Measurements from ENCODE around the gene USP49. TPM values are rescaled to one million over a fixed set of nuclear protein-coding genes. Genes with fewer than 3 reads are reported as not detected.

USP49 gene
- total RNA-seq, 1 donor from 2014 or later: 2.7 TPM

DNA sequence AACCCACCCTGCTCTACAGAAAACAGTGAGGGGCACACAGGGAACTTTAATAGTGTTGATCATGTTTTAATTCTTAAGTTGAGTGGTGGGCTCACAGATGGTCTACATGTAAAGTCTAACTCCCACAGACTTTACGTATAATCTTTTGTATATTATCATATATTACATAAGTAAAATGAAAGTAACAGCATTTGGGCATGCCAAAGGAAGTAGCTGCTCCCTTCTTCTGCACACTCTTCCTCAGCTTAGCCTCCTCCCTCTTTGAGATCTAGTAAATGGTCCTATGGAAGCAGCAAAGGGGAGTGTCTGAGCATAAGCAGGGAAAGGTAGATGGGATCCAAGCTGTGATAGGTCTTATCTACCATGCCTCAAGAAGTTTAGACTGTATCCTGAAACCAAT is 14.6 kb upstream of the USP49 start:
- no peak for DNase-seq (ENCODE audit: low read depth)
- no peak overlapping the region for H3K4me3 ChIP-seq (ENCODE audit: low read depth, low read length)
- TF ChIP-seq, protein P1, sequence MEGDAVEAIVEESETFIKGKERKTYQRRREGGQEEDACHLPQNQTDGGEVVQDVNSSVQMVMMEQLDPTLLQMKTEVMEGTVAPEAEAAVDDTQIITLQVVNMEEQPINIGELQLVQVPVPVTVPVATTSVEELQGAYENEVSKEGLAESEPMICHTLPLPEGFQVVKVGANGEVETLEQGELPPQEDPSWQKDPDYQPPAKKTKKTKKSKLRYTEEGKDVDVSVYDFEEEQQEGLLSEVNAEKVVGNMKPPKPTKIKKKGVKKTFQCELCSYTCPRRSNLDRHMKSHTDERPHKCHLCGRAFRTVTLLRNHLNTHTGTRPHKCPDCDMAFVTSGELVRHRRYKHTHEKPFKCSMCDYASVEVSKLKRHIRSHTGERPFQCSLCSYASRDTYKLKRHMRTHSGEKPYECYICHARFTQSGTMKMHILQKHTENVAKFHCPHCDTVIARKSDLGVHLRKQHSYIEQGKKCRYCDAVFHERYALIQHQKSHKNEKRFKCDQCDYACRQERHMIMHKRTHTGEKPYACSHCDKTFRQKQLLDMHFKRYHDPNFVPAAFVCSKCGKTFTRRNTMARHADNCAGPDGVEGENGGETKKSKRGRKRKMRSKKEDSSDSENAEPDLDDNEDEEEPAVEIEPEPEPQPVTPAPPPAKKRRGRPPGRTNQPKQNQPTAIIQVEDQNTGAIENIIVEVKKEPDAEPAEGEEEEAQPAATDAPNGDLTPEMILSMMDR (conservative IDR thresholded peaks at IDR 0.05; ENCODE audit: low read depth, low read length): no peak

DNA sequence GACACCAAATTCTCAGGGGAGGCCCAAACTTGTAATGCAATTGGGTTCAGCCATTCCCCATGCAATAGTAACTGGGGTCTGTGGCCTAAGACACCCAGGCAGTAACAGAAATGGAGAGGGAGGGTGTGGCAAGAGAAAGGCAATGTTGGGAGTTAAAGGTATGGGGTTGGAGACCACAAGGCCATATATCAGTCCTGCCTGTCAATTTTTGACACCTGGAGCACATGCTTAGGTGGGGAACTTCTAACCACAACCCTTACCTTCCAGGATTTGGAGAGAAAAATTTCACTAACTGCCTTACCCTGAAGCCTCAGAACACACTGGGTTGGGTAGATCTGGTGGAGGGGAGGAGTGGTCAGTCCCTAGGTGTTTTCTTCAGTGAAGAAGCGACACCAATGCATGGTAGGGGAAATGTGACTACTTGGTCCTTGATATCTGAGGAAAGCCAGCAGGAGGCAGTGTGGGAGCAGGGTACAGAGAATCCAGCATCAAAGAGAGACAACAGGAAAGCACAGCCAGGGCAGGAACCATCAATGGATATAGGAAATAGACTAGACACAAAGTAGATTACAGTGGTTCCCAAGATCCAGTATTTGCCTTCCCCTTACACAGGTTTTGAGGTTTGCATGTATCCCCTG is 6.8 kb upstream of the USP49 start:
- TF ChIP-seq, protein P1 (conservative IDR thresholded peaks at IDR 0.05; ENCODE audit: low read depth, low read length): peak; percentile 70
- H3K4me3 ChIP-seq (ENCODE audit: low read depth, low read length): no peak overlapping the region
- no peak for DNase-seq (ENCODE audit: low read depth)

DNA sequence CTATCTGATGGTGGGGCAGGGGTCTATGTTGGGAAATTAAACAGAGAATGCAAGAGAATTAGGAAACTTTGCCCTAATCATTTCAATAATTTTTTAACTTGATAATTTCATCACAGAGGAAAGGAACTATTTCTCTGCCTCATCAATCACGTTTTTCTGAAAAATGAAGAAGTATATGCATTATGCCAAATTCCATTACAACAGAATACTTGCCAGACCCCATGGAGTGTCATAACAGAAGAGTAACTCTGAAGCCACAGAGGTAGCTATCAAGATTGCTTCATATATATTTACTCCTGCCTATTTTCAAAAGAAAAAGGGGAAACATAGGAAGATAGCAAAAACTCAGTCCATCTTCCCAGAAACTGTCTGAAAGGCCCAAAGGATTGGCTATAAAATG is 5.7 kb upstream of the USP49 start:
- TF ChIP-seq, protein P1 (conservative IDR thresholded peaks at IDR 0.05; ENCODE audit: low read depth, low read length): no peak
- no peak for DNase-seq (ENCODE audit: low read depth)
- H3K4me3 ChIP-seq (ENCODE audit: low read depth, low read length): no peak overlapping the region

DNA sequence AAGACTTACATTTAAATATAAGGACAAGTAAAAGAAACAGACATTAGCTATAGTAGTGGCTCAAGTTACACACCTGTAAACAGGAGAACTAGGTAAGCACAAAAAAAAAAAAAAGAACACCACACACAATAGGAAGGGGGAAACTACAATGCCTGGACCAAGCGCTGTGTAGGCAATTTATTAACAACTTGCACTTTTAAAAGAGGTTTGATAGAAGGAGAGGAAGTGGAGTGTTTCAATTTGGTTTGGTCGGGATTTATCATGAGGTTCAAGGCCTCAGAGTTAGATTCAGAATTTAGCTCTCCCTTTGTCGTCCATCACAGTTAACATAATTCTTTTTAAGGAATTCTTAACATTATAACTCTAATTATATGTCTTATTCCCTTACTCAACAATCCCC is 1.1 kb upstream of the USP49 start:
- H3K4me3 ChIP-seq (ENCODE audit: low read depth, low read length): peak overlapping the region; percentile 77
- DNase-seq (ENCODE audit: low read depth): no peak
- TF ChIP-seq, protein P1 (conservative IDR thresholded peaks at IDR 0.05; ENCODE audit: low read depth, low read length): no peak

DNA sequence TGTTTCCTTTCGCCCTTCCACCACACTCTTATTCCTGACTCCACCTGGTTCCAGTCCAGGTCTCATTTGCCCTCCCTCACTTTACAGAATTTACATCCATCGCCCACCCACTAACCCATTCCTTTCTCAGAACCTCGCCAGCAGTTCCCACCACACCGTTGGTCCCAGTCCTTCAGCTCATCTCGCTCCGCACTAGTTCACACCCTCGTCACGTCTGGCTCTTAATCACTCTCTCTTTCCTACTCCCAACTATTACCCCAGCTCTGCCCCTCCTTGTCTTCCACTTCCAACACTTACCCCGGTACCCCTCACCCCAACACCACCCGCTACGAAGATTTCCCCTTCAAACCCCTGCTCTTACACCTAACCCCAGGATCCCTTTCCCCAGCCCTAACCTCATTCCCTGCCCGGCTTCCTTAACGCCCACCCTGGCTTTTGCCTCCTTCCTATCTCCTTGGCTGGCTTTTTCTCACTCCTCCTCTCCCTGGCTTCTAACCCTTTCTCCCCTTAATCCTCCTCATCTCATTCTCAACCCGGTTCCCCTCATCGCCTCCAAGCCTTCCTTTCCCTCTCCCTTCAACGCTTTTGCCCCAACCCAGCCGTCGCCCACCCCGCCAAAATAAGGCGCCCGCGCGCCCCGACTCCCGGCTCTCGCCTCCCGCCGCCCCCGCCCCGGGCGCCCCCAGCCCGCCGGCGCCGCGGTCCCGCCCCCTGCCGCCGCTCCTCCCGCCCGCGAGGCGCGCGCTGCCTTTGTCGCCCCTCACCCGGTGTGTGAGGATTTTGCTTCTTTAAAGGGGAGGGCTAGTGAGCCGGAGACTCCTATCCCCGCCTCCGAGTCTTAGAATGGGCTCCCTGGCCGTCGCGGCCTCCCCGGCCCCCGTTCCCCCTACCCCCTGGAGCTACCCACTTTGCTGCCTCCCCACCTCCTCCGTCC is 542 bp downstream of the USP49 start:
- H3K4me3 ChIP-seq (ENCODE audit: low read depth, low read length): peak overlapping the region; percentile 77
- TF ChIP-seq, protein P1 (conservative IDR thresholded peaks at IDR 0.05; ENCODE audit: low read depth, low read length): no peak

DNA sequence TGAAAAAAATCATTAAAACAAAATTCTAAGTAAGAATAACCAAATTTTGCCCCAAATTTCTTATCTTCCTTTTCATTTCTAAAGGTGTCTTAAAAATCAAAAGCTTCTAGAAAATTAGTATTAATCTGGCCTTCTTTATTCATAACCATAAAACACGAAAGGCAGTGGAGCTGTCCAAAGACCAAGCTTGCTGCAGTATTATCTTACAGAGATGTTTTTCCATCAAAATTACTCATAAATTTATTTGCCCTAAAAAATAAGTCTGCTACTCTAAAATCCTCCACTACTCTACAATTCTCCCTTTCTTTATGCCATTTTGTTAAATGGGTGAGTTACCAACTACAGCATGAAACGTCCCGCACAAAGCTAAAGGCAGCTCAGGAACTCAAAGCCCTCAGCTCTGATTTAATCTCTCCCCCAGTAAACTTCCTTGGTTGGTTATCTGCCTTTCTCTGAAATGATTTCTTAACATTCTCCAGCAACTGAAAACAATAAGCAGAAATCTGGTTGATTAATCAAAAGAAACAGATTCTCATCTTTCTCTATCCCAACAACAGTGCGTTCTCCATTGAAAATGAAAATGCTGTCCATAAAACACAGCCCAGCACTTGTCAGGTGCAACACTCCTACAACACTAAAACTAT is 2.1 kb downstream of the USP49 start:
- TF ChIP-seq, protein P1 (conservative IDR thresholded peaks at IDR 0.05; ENCODE audit: low read depth, low read length): no peak
- DNase-seq (ENCODE audit: low read depth): no peak
- H3K4me3 ChIP-seq (ENCODE audit: low read depth, low read length): no peak overlapping the region

More for the DNA sequence above, 542 bp downstream of the USP49 start:
- DNase-seq (ENCODE audit: low read depth): no peak

Measured in epithelial cell of proximal tubule (primary cell).